H1 (cell line): Measurements from ENCODE around the gene CNGA1.

ENCODE experiments used
- CEBPB ChIP-seq: IDR thresholded peaks from 2 replicates; pipeline ENCODE4 v1.6.1; 2012; ENCODE audit warnings: low read depth, low read length
- JUN ChIP-seq: IDR thresholded peaks from 2 replicates; pipeline ENCODE4 v1.6.1; 2011; ENCODE audit warnings: low read depth, mild to moderate bottlenecking, improper control_type of control experiment, low read length
- KDM5A ChIP-seq: fragments of 200-600 bp; IDR thresholded peaks from 2 replicates; pipeline ENCODE4 v1.7.1; 2012; ENCODE audit warnings: mild to moderate bottlenecking, low read length, inconsistent platforms, mixed read lengths
- POLR2A ChIP-seq, 2 experiments: IDR thresholded peaks; 1 replicate in 1 of 2; 2 replicates in 1 of 2; pipeline ENCODE4 v1.6.1; 2011; ENCODE audit warnings: low read depth in 2 of 2, low read length in 2 of 2, mild to moderate bottlenecking in 2 of 2; ENCODE audit errors: control extremely low read depth in 1 of 2
- SIN3A ChIP-seq, 2 experiments: IDR thresholded peaks in 1 of 2; conservative IDR thresholded peaks in 1 of 2; 2 replicates each; pipeline ENCODE4 v1.6.1; 2011 to 2012; ENCODE audit warnings: low read length in 2 of 2, improper control_type of control experiment in 1 of 2, low read depth in 1 of 2, mild to moderate bottlenecking in 1 of 2
- TF ChIP-seq, protein P1 (sequence below), 3 experiments: IDR thresholded peaks; 1 replicate in 2 of 3; 2 replicates in 1 of 3; pipeline versions ENCODE4 v1.5.1 to v1.6.1; 2011; ENCODE audit warnings: low read length in 3 of 3, mild to moderate bottlenecking in 3 of 3, inconsistent platforms in 2 of 3, low read depth in 1 of 3, moderate library complexity in 1 of 3; ENCODE audit not compliant: insufficient read depth in 1 of 3; ENCODE audit errors: control extremely low read depth in 1 of 3

DNA sequence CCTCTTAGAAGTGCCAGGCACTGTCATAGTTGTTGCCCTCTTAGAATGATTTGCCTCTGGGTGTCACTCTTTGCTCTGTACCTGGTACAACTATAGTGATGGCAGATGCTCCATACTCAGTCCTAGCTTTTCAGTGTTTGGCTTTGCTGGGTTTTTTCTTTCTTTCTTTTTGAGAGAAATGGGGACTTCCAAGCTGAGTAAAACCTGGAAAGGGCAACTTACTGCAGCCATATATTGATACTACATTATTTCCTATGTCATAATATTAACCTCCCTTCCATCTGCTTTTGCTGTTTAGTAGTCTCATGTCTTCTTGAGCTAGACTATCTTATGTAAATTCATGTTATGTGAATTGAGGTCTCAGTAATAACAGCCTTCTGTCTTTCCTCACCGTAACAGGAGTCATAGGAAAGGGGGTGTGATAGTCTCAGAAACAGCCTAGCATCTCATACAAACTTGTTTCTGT lies 49.1 kb upstream of the CNGA1 start:
- no peak for TF ChIP-seq SIN3A (conservative IDR thresholded peaks at IDR 0.05 in 1 of 2, IDR thresholded peaks at IDR 0.05 in 1 of 2; ENCODE audit: low read depth in 1 of 2, low read length in 2 of 2)
- TF ChIP-seq, protein P1, sequence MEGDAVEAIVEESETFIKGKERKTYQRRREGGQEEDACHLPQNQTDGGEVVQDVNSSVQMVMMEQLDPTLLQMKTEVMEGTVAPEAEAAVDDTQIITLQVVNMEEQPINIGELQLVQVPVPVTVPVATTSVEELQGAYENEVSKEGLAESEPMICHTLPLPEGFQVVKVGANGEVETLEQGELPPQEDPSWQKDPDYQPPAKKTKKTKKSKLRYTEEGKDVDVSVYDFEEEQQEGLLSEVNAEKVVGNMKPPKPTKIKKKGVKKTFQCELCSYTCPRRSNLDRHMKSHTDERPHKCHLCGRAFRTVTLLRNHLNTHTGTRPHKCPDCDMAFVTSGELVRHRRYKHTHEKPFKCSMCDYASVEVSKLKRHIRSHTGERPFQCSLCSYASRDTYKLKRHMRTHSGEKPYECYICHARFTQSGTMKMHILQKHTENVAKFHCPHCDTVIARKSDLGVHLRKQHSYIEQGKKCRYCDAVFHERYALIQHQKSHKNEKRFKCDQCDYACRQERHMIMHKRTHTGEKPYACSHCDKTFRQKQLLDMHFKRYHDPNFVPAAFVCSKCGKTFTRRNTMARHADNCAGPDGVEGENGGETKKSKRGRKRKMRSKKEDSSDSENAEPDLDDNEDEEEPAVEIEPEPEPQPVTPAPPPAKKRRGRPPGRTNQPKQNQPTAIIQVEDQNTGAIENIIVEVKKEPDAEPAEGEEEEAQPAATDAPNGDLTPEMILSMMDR (IDR thresholded peaks at IDR 0.05; ENCODE audit: control extremely low read depth in 1 of 3, insufficient read depth in 1 of 3, low read depth in 1 of 3, low read length in 3 of 3): no peak
- TF ChIP-seq CEBPB: no peak
- no peak for TF ChIP-seq KDM5A
- no peak for TF ChIP-seq JUN
- TF ChIP-seq POLR2A (IDR thresholded peaks at IDR 0.05; ENCODE audit: control extremely low read depth in 1 of 2, low read depth in 2 of 2, low read length in 2 of 2): no peak
